HEK293 (cell line): ENCODE results near the gene P3H4.

Source experiments
- CTCF ChIA-PET: fragments of 350-600 bp; formaldehyde crosslinking; extraction: SDS; loops from one replicate; lab custom pipeline; 2021; ENCODE audit warnings: antibody characterized with exemption; lab: Yijun Ruan, JAX
- POLR2A ChIA-PET: fragments of 300-600 bp; formaldehyde crosslinking; extraction: SDS; loops from one replicate; lab custom pipeline; 2020; ENCODE audit warnings: antibody characterized with exemption, inconsistent platforms; lab: Yijun Ruan, JAX
- H3K27ac ChIP-seq: fragments of 200-500 bp; sonication (Bioruptor generic); 2 replicates; pipeline ENCODE4 v1.5.1; 2014; ENCODE audit warnings: low read depth, low read length, control low read depth, inconsistent platforms; ENCODE audit errors: extremely low read depth
- H3K36me3 ChIP-seq, 2 experiments: fragments of 200-500 bp in 1 of 2; sonication (Bioruptor generic) in 1 of 2; 1 replicate in 1 of 2; 2 replicates in 1 of 2; pipeline ENCODE4 v1.5.1; 2014 to 2017; ENCODE audit warnings: inconsistent platforms in 2 of 2, low read length in 2 of 2; ENCODE audit not compliant: control insufficient read depth in 2 of 2, insufficient read depth in 1 of 2
- H3K4me1 ChIP-seq: fragments of 200-500 bp; sonication (Bioruptor generic); 2 replicates; pipeline ENCODE4 v1.5.1; 2014; ENCODE audit warnings: mild to moderate bottlenecking, low read length, inconsistent platforms; ENCODE audit not compliant: control insufficient read depth, insufficient read depth
- H3K4me3 ChIP-seq: 2 replicates; pipeline ENCODE4 v1.5.1; 2011; ENCODE audit warnings: low read depth, mild to moderate bottlenecking, control low read depth, low read length, moderate library complexity
- H3K9me3 ChIP-seq: fragments of 200-500 bp; sonication (Bioruptor generic); 2 replicates; pipeline ENCODE4 v1.5.1; 2014; ENCODE audit warnings: low read depth, low read length, inconsistent platforms; ENCODE audit not compliant: control insufficient read depth, insufficient read depth
- BCL11A ChIP-seq: fragments of 450-650 bp; formaldehyde crosslinking; IDR thresholded peaks from 2 replicates; pipeline ENCODE4 v1.5.1; 2016; ENCODE audit warnings: low read depth, missing biosample characterization, missing genetic modification characterization
- FEZF1 ChIP-seq: fragments of 450-650 bp; formaldehyde crosslinking; IDR thresholded peaks from 2 replicates; pipeline ENCODE4 v1.5.1; 2016; ENCODE audit warnings: missing biosample characterization, missing genetic modification characterization
- GLI2 ChIP-seq: fragments of 450-650 bp; formaldehyde crosslinking; IDR thresholded peaks from 2 replicates; pipeline ENCODE4; 2017; ENCODE audit warnings: missing biosample characterization, missing genetic modification characterization, low read depth, borderline replicate concordance
- KLF8 ChIP-seq: fragments of 450-650 bp; formaldehyde crosslinking; IDR thresholded peaks from 2 replicates; pipeline ENCODE4 v1.5.1; 2016; ENCODE audit warnings: missing biosample characterization, missing genetic modification characterization
- SALL2 ChIP-seq: fragments of 450-650 bp; formaldehyde crosslinking; IDR thresholded peaks from 2 replicates; pipeline ENCODE4 v1.5.0; 2017; ENCODE audit warnings: missing biosample characterization, mild to moderate bottlenecking, missing genetic modification characterization, borderline replicate concordance
- TRIM28 ChIP-seq: IDR thresholded peaks from 2 replicates; pipeline ENCODE4 v1.6.1; 2011; ENCODE audit warnings: low read length, control low read depth, borderline replicate concordance
- ZBTB21 ChIP-seq: fragments of 450-650 bp; formaldehyde crosslinking; IDR thresholded peaks from 2 replicates; pipeline ENCODE4 v1.5.1; 2017; ENCODE audit warnings: missing biosample characterization, missing genetic modification characterization
- ZNF274 ChIP-seq, 2 experiments: fragments of 200-500 bp in 1 of 2; fragments of 450-650 bp in 1 of 2; sonication (Bioruptor generic) in 1 of 2; formaldehyde crosslinking in 1 of 2; IDR thresholded peaks; 2 replicates each; pipeline versions ENCODE4 v1.5.1 to v1.6.1; 2014 to 2016; ENCODE audit warnings: borderline replicate concordance in 1 of 2, inconsistent platforms in 1 of 2, low read length in 1 of 2, missing biosample characterization in 1 of 2, missing genetic modification characterization in 1 of 2
- ZNF311 ChIP-seq: fragments of 450-650 bp; formaldehyde crosslinking; IDR thresholded peaks from 2 replicates; pipeline ENCODE4 v1.5.1; 2017; ENCODE audit warnings: missing biosample characterization, missing genetic modification characterization, borderline replicate concordance
- ZNF335 ChIP-seq: fragments of 450-650 bp; formaldehyde crosslinking; conservative IDR thresholded peaks from 2 replicates; pipeline ENCODE4 v1.5.1; 2016; ENCODE audit warnings: missing biosample characterization, missing genetic modification characterization
- ZNF350 ChIP-seq: fragments of 450-650 bp; formaldehyde crosslinking; IDR thresholded peaks from 2 replicates; pipeline ENCODE4 v1.5.0; 2017; ENCODE audit warnings: missing biosample characterization, mild to moderate bottlenecking, missing genetic modification characterization
- ZNF366 ChIP-seq: fragments of 450-650 bp; formaldehyde crosslinking; conservative IDR thresholded peaks from 2 replicates; pipeline ENCODE4 v1.5.1; 2016; ENCODE audit warnings: missing biosample characterization, missing genetic modification characterization
- ZNF521 ChIP-seq: fragments of 450-650 bp; formaldehyde crosslinking; IDR thresholded peaks from 2 replicates; pipeline ENCODE4 v1.5.1; 2017; ENCODE audit warnings: missing biosample characterization, mild to moderate bottlenecking, missing genetic modification characterization
- ZNF768 ChIP-seq: fragments of 450-650 bp; formaldehyde crosslinking; IDR thresholded peaks from 2 replicates; pipeline ENCODE4 v1.5.1; 2018; ENCODE audit warnings: missing biosample characterization, mild to moderate bottlenecking, missing genetic modification characterization
- ZSCAN16 ChIP-seq: fragments of 450-650 bp; formaldehyde crosslinking; IDR thresholded peaks from 2 replicates; pipeline ENCODE4 v1.5.1; 2016; ENCODE audit warnings: missing biosample characterization, missing genetic modification characterization
- TF ChIP-seq, protein P1 (sequence below): fragments of 450-650 bp; formaldehyde crosslinking; IDR thresholded peaks from 2 replicates; pipeline ENCODE4 v1.5.1; 2017; ENCODE audit warnings: missing biosample characterization, missing genetic modification characterization
- TF ChIP-seq, protein P2 (sequence below): fragments of 450-650 bp; formaldehyde crosslinking; IDR thresholded peaks from 2 replicates; pipeline ENCODE4 v1.5.1; 2017; ENCODE audit warnings: missing biosample characterization, mild to moderate bottlenecking, missing genetic modification characterization, moderate library complexity
- TF ChIP-seq, protein P3 (sequence below): fragments of 450-650 bp; formaldehyde crosslinking; IDR thresholded peaks from 2 replicates; pipeline ENCODE4 v1.5.1; 2016; ENCODE audit warnings: missing biosample characterization, missing genetic modification characterization, borderline replicate concordance
- TF ChIP-seq, protein P4 (sequence below): fragments of 450-650 bp; formaldehyde crosslinking; IDR thresholded peaks from 2 replicates; pipeline ENCODE4 v1.5.1; 2016; ENCODE audit warnings: missing biosample characterization, missing genetic modification characterization
- TF ChIP-seq, protein P5 (sequence below): fragments of 450-650 bp; formaldehyde crosslinking; IDR thresholded peaks from 2 replicates; pipeline ENCODE4 v1.5.1; 2016; ENCODE audit warnings: missing biosample characterization, missing genetic modification characterization

P3H4 gene

DNA sequence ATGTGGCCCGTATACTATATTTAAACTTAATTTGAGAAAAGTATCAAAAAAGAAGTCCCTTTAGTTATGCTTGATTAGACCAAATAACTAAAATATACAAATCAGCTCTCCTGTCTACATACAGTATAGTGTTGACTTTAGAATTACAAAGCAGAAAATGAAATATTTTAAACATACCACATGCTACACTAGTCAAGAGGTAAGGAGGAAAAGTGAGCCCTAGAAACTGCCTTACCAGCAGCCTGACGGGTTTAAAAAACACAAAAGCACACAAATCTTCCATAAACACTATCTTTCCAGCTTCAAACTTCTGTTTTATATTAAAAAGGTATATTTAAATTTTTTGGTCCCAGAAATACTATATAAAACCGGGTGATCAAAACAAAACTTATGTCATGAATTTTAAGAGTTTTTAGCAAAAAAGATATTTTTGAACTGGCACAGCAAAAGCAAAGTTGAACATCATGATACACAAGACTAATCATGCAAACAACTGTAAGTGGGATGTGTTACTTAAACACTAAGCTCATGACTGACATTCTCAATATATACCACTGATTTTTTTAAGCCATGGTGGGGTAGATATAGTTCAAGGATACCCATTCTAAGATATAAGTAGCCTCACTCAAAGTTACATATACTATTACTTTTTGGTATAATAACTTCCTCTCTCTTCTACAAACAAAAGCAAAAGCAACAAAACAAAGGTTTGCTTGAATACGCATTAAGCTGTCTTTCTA lies 37.7 kb upstream of the P3H4 start:
- Histone ChIP-seq H3K4me3 (no peak overlapping the region), H3K27ac (no peak overlapping the region), H3K9me3 (no peaks in the 10 kb centered on the region), H3K36me3 (peaks cover 16 to 22% of the 10 kb centered on the region in 2 experiments; a peak in 2 of 3 replicates), H3K4me1 (peaks cover 19% of the 10 kb centered on the region)
- TF ChIP-seq ZNF521 (tag by site-specific recombination), result no peak
- TF ChIP-seq, protein P1, sequence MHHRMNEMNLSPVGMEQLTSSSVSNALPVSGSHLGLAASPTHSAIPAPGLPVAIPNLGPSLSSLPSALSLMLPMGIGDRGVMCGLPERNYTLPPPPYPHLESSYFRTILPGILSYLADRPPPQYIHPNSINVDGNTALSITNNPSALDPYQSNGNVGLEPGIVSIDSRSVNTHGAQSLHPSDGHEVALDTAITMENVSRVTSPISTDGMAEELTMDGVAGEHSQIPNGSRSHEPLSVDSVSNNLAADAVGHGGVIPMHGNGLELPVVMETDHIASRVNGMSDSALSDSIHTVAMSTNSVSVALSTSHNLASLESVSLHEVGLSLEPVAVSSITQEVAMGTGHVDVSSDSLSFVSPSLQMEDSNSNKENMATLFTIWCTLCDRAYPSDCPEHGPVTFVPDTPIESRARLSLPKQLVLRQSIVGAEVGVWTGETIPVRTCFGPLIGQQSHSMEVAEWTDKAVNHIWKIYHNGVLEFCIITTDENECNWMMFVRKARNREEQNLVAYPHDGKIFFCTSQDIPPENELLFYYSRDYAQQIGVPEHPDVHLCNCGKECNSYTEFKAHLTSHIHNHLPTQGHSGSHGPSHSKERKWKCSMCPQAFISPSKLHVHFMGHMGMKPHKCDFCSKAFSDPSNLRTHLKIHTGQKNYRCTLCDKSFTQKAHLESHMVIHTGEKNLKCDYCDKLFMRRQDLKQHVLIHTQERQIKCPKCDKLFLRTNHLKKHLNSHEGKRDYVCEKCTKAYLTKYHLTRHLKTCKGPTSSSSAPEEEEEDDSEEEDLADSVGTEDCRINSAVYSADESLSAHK (tag by site-specific recombination), result peak; percentile 64
- TF ChIP-seq ZNF335, result 0 out of 2 replicates have a peak, but pooled peaks have one; percentile 33
- CTCF ChIA-PET, result interaction anchor here (0.6 to 1.6 kb wide), 5 partner anchors 10 to 112 kb away, joined by 3 to 4 read pairs (median 3); no protein-coding TSS in a partner anchor
- POLR2A ChIA-PET, result interaction anchor here (0.5 to 1.4 kb wide), 5 partner anchors 15 to 171 kb away, joined by 3 to 4 read pairs (median 3); partner anchors contain the start of genes EIF1, JUP and KLHL11

- H3K4me1 ChIP-seq, result peaks cover 19% of the 10 kb centered on the region
- no peaks in the 10 kb centered on the region for H3K9me3 ChIP-seq
- ChIA-PET CTCF (interaction anchor here (0.8 to 1.6 kb wide), 5 partner anchors 11 to 112 kb away, joined by 3 to 4 read pairs (median 3); partner anchors contain the start of gene KLHL10), POLR2A (interaction anchor here (0.5 to 1.4 kb wide), 5 partner anchors 16 to 172 kb away, joined by 3 to 4 read pairs (median 3); partner anchors contain the start of genes EIF1, JUP and KLHL11)
- H3K36me3 ChIP-seq, result peaks cover 16% of the 10 kb centered on the region in 2 experiments; a peak in 2 of 3 replicates
- H3K4me3 ChIP-seq, result no peak overlapping the region
- no peak overlapping the region for H3K27ac ChIP-seq
- TF ChIP-seq, protein P2, sequence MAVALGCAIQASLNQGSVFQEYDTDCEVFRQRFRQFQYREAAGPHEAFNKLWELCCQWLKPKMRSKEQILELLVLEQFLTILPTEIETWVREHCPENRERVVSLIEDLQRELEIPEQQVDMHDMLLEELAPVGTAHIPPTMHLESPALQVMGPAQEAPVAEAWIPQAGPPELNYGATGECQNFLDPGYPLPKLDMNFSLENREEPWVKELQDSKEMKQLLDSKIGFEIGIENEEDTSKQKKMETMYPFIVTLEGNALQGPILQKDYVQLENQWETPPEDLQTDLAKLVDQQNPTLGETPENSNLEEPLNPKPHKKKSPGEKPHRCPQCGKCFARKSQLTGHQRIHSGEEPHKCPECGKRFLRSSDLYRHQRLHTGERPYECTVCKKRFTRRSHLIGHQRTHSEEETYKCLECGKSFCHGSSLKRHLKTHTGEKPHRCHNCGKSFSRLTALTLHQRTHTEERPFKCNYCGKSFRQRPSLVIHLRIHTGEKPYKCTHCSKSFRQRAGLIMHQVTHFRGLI, result peak; percentile 87
- peak; percentile 44; the same call in 1 of the 2 replicates for TF ChIP-seq KLF8
- peak; percentile 65; the same call in 1 of the 2 replicates for TF ChIP-seq BCL11A (tag by site-specific recombination)
- no peak for TF ChIP-seq ZNF311 (tag by site-specific recombination)
- no peak for TF ChIP-seq SALL2
- no peak for TF ChIP-seq ZNF768
- TF ChIP-seq ZNF366, result no peak
- no peak for TF ChIP-seq ZNF274 (IDR thresholded peaks at IDR 0.05; ENCODE audit: low read length)
- no peak for TF ChIP-seq ZNF274 (tag by site-specific recombination; IDR thresholded peaks at IDR 0.05; ENCODE audit: borderline replicate concordance)
- TF ChIP-seq TRIM28, result 0 out of 2 replicates have a peak, but pooled peaks have one; percentile 9
- TF ChIP-seq ZSCAN16, result peak; percentile 75; the same call in 1 of the 2 replicates
- TF ChIP-seq, protein P3, sequence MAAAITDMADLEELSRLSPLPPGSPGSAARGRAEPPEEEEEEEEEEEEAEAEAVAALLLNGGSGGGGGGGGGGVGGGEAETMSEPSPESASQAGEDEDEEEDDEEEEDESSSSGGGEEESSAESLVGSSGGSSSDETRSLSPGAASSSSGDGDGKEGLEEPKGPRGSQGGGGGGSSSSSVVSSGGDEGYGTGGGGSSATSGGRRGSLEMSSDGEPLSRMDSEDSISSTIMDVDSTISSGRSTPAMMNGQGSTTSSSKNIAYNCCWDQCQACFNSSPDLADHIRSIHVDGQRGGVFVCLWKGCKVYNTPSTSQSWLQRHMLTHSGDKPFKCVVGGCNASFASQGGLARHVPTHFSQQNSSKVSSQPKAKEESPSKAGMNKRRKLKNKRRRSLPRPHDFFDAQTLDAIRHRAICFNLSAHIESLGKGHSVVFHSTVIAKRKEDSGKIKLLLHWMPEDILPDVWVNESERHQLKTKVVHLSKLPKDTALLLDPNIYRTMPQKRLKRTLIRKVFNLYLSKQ (tag by site-specific recombination), result no peak
- TF ChIP-seq GLI2, result no peak
- TF ChIP-seq FEZF1 (tag by site-specific recombination), result peak; percentile 68
- no peak for TF ChIP-seq ZNF350 (tag by site-specific recombination)
- TF ChIP-seq, protein P4, sequence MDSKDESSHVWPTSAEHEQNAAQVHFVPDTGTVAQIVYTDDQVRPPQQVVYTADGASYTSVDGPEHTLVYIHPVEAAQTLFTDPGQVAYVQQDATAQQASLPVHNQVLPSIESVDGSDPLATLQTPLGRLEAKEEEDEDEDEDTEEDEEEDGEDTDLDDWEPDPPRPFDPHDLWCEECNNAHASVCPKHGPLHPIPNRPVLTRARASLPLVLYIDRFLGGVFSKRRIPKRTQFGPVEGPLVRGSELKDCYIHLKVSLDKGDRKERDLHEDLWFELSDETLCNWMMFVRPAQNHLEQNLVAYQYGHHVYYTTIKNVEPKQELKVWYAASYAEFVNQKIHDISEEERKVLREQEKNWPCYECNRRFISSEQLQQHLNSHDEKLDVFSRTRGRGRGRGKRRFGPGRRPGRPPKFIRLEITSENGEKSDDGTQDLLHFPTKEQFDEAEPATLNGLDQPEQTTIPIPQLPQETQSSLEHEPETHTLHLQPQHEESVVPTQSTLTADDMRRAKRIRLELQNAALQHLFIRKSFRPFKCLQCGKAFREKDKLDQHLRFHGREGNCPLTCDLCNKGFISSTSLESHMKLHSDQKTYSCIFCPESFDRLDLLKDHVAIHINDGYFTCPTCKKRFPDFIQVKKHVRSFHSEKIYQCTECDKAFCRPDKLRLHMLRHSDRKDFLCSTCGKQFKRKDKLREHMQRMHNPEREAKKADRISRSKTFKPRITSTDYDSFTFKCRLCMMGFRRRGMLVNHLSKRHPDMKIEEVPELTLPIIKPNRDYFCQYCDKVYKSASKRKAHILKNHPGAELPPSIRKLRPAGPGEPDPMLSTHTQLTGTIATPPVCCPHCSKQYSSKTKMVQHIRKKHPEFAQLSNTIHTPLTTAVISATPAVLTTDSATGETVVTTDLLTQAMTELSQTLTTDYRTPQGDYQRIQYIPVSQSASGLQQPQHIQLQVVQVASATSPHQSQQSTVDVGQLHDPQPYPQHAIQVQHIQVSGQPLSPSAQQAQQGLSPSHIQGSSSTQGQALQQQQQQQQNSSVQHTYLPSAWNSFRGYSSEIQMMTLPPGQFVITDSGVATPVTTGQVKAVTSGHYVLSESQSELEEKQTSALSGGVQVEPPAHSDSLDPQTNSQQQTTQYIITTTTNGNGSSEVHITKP (tag by site-specific recombination), result peak; percentile 69
- TF ChIP-seq, protein P5, sequence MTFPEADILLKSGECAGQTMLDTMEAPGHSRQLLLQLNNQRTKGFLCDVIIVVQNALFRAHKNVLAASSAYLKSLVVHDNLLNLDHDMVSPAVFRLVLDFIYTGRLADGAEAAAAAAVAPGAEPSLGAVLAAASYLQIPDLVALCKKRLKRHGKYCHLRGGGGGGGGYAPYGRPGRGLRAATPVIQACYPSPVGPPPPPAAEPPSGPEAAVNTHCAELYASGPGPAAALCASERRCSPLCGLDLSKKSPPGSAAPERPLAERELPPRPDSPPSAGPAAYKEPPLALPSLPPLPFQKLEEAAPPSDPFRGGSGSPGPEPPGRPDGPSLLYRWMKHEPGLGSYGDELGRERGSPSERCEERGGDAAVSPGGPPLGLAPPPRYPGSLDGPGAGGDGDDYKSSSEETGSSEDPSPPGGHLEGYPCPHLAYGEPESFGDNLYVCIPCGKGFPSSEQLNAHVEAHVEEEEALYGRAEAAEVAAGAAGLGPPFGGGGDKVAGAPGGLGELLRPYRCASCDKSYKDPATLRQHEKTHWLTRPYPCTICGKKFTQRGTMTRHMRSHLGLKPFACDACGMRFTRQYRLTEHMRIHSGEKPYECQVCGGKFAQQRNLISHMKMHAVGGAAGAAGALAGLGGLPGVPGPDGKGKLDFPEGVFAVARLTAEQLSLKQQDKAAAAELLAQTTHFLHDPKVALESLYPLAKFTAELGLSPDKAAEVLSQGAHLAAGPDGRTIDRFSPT, result 0 out of 2 replicates have a peak, but pooled peaks have one; percentile 42
- no peak for TF ChIP-seq ZBTB21
Observed at GRCh38 chr17:41848788-41849187, 37.0 kb upstream of the P3H4 start.
